Activated CD8-positive, alpha-beta T cell treated with anti-CD3 and anti-CD28 coated beads for 36 hours (primary cell): Measurements from ENCODE around the gene HMCN2. TPM values are rescaled to one million over a fixed set of nuclear protein-coding genes. Genes with fewer than 3 reads are reported as not detected.

ENCODE experiments used
- ATAC-seq: fragments of 200-7000 bp; cut with Tn5 transposase; one replicate; pipeline ENCODE4 v1.10.0; 2021; ENCODE audit warnings: mild to moderate bottlenecking, moderate library complexity
- CTCF ChIA-PET: fragments of 350-600 bp; sonication (Branson Sonifier 250); formaldehyde crosslinking; loops from one replicate; lab custom pipeline; 2021; ENCODE audit warnings: antibody characterized with exemption; lab: Charles Lee
- POLR2A ChIA-PET: fragments of 350-600 bp; sonication (Branson Sonifier 250); formaldehyde crosslinking; loops from one replicate; lab custom pipeline; 2021; ENCODE audit warnings: antibody characterized with exemption; lab: Charles Lee
- DNase-seq: peaks from one replicate; pipeline ENCODE4 v3.0.0-alpha.2; 2020
- H3K27ac Mint-ChIP-seq: one replicate; pipeline ENCODE4 v1.8.0; 2021; ENCODE audit warnings: mild to moderate bottlenecking, mixed read lengths
- H3K27me3 Mint-ChIP-seq: one replicate; pipeline ENCODE4 v1.8.0; 2021; ENCODE audit warnings: mixed read lengths
- H3K36me3 Mint-ChIP-seq: one replicate; pipeline ENCODE4 v1.8.0; 2021; ENCODE audit warnings: low read depth, mixed read lengths
- H3K4me1 Mint-ChIP-seq: one replicate; pipeline ENCODE4 v1.8.0; 2021; ENCODE audit warnings: low read depth, mixed read lengths
- H3K4me3 Mint-ChIP-seq: one replicate; pipeline ENCODE4 v1.8.0; 2021; ENCODE audit warnings: mild to moderate bottlenecking, moderate library complexity, mixed read lengths
- H3K9me3 Mint-ChIP-seq: one replicate; pipeline ENCODE4 v1.8.0; 2021; ENCODE audit warnings: mixed read lengths
- CTCF ChIP-seq: fragments of 200-600 bp; IDR thresholded peaks from one replicate; pipeline ENCODE4 v1.8.0; 2022; ENCODE audit warnings: antibody characterized with exemption, mild to moderate bottlenecking
- intact Hi-C: fragments of 100-400 bp; cut with micrococcal nuclease; formaldehyde crosslinking; loops from one replicate; pipeline ENCODE4 v1.10.0; 2022
- total RNA-seq, 2 experiments: library from RNA; stranded (reverse); gene quantifications; one replicate each; pipeline ENCODE4 v1.2.3, GENCODE V29; 2021

HMCN2 gene
- total RNA-seq, 2 experiments from 2014 or later = not detected

- Mint-ChIP-seq H3K27ac (no peak overlapping the region), H3K27me3 (peaks cover 2% of the 10 kb centered on the region), H3K4me1 (no peaks in the 10 kb centered on the region), H3K4me3 (no peak overlapping the region), H3K36me3 (no peaks in the 10 kb centered on the region), H3K9me3 (no peaks in the 10 kb centered on the region)
- DNase-seq = no peak
- no peak for TF ChIP-seq CTCF
- ATAC-seq = no peak
- ChIA-PET CTCF (no interaction called here), POLR2A (no interaction called here)
- intact Hi-C loops = no loop called here
Measured at GRCh38 chr9:130414081-130414731, 148.6 kb downstream of the HMCN2 start.

- no peak for TF ChIP-seq CTCF
- intact Hi-C loops = no loop called here
- Mint-ChIP-seq H3K4me3 (no peak overlapping the region), H3K4me1 (no peaks in the 10 kb centered on the region), H3K27me3 (peaks cover 2% of the 10 kb centered on the region), H3K9me3 (no peaks in the 10 kb centered on the region), H3K27ac (no peak overlapping the region), H3K36me3 (no peaks in the 10 kb centered on the region)
- ChIA-PET POLR2A (no interaction called here), CTCF (no interaction called here)
- no peak for ATAC-seq
- DNase-seq = no peak
Measured at GRCh38 chr9:130414910-130415746, 149.6 kb downstream of the HMCN2 start.

- intact Hi-C loops = no loop called here
- DNase-seq (no peak), ATAC-seq (no peak)
- no peaks in the 10 kb centered on the region for H3K36me3 Mint-ChIP-seq
- H3K4me3 Mint-ChIP-seq = no peak overlapping the region
- no peak overlapping the region for H3K27ac Mint-ChIP-seq
- no peaks in the 10 kb centered on the region for H3K9me3 Mint-ChIP-seq
- CTCF ChIA-PET = no interaction called here
- H3K4me1 Mint-ChIP-seq = no peaks in the 10 kb centered on the region
- no peak for TF ChIP-seq CTCF
- H3K27me3 Mint-ChIP-seq = peaks cover 2% of the 10 kb centered on the region
- POLR2A ChIA-PET = no interaction called here
Measured at GRCh38 chr9:130417602-130418001, 152.0 kb downstream of the HMCN2 start.

GRCh38 chr9:130418776-130419175 is 153.2 kb downstream of the HMCN2 start:
- ATAC-seq (no peak), DNase-seq (no peak)
- H3K4me1 Mint-ChIP-seq = no peaks in the 10 kb centered on the region
- no peak overlapping the region for H3K4me3 Mint-ChIP-seq
- no peaks in the 10 kb centered on the region for H3K9me3 Mint-ChIP-seq
- H3K27me3 Mint-ChIP-seq = peaks cover 2% of the 10 kb centered on the region
- TF ChIP-seq CTCF = no peak
- POLR2A ChIA-PET = no interaction called here
- H3K36me3 Mint-ChIP-seq = no peaks in the 10 kb centered on the region
- intact Hi-C loops = no loop called here
- H3K27ac Mint-ChIP-seq = no peak overlapping the region
- CTCF ChIA-PET = no interaction called here

GRCh38 chr9:130419521-130420035 is 154.0 kb downstream of the HMCN2 start:
- POLR2A ChIA-PET = interaction anchor here (0.6 kb wide), 1 partner anchor 549 kb away, joined by 3 read pairs; no protein-coding TSS in a partner anchor
- TF ChIP-seq CTCF = no peak
- CTCF ChIA-PET = no interaction called here

More at GRCh38 chr9:130419521-130420035, 154.0 kb downstream of the HMCN2 start:
- Mint-ChIP-seq H3K4me1 (no peaks in the 10 kb centered on the region), H3K27ac (no peak overlapping the region), H3K27me3 (peaks cover 2% of the 10 kb centered on the region), H3K36me3 (no peaks in the 10 kb centered on the region), H3K9me3 (no peaks in the 10 kb centered on the region), H3K4me3 (no peak overlapping the region)
- DNase-seq = no peak
- intact Hi-C loops = no loop called here
- ATAC-seq = no peak
